HG02884 (cell line): ENCODE measurements around the gene KLHDC1.
"Not testable (repeated sequence)": the region's sequence is repeated elsewhere in the genome, so short reads cannot be mapped to it uniquely, and the experiment has no call there.

Experiments
- ATAC-seq: cut with Tn5 transposase; IDR thresholded peaks from one replicate; pipeline ENCODE4 v1.9.1; 2021; ENCODE audit warnings: mild to moderate bottlenecking, moderate library complexity; ENCODE audit not compliant: unreplicated experiment

KLHDC1 gene

DNA sequence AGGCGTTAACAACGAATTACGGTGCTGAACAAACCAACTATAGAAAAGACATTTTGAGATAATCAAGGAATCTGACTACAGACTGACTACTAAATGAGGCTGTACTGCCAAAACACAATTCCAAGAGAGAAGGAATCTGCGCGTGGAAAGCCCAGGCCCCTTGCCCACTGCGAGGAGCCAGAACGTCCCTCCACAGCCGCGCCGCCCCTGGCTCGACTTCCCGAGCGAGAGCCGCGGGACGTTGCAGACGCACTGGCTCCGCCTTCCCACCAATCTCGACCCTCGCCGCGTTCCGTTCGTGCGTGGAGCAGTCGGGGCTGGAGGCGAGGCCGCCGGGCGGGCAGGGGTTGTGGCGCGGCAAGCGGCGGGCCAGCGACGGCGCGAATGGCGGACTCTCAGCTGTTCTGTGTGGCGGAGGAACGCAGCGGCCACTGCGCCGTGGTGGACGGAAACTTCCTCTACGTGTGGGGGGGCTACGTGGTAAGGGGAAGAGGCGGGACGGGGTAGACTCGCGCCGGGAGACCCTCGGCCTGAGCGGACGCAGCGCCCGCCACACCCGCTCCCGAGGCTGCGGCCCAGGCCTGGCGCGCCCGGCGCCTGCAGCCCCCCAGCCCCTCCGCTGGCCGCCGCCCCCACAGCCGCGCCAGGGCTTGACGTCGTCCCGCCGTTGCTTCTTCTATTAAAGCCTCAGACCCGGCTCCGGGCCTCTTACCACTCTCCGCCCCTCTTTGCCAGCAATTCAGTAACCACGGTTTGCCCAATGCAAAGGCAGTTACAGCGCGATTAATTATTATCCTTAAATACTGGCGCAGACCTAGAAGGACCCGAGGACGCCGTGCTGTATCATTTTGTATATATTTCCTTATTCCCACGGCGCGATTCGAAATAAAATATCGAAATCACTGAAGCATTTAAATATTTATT lies at the start of gene KLHDC1:
Gene KLHDC1, plus strand, starts transcription at position 310 of the 924 bp plus-strand sequence. Its CDS starts 75 bp downstream, at position 385.
- peak; percentile 50 for ATAC-seq

DNA sequence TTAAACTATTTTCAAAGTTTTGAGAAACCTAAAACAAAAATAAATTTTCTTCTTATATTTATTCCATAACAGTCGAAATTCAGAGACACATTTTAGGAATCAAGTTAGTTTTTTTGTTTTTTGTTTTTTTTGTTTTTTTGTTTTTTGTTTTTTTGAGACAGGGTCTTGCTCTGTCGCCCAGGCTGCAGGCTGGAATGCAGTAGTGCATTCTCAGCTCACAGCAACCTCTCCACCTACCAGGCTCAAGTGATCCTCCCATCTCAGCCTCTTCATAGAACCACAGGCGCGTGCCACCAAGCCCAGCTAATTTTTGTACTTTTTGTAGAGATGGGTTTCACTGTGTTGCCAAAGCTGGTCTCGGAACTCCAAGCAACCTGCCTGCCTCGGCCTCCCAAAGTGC lies 39.4 kb upstream of the KLHDC1 start:
- ATAC-seq, result no peak

GRCh38 chr14:49654511-49654910 lies 38.4 kb upstream of the KLHDC1 start:
- ATAC-seq, result no peak

- ATAC-seq, result not testable (repeated sequence)
Measured at GRCh38 chr14:49657500-49657899, 35.4 kb upstream of the KLHDC1 start.

GRCh38 chr14:49659526-49660455 lies 33.1 kb upstream of the KLHDC1 start:
- ATAC-seq, result no peak

DNA sequence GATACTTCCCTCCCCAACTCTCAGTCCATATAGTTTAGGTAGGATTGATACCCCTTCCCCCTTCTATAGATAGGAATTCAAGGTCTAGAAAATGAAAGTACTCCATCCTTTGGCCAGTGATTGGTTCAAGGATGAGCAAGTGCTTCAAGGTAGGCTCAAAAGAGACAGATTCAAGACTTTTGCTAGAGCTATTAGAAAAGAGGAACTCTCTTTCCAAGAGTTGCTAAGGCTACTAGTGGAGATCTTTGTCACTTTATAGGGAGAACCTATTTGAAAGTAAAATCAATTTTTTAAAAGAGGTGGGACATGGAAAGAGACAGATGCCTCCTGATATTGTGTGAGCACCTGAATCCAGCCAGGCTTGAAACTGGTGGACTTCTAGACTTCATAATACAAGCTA lies 22.4 kb upstream of the KLHDC1 start:
- no peak for ATAC-seq

- no peak for ATAC-seq
Measured at GRCh38 chr14:49673586-49673985, 19.3 kb upstream of the KLHDC1 start.

DNA sequence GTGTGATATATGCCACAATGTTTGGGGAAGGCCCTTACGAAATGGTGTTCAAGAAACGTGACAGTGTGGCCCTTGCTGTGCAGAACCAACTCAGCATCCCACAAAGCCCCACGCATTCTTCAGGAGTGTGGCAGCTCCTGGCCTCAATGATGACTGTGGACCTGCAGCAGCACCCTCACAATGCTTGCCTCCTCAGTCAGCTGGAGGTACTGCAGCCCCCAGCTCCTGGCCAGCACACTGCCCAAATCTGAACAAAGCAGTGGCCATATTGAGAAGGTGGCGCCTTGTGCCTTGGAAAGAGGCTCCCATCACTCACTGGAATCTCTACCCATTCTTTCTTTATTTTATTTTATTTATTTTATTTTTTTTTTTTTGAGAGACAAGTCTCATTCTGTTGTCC lies 15.3 kb upstream of the KLHDC1 start:
- no peak for ATAC-seq

DNA sequence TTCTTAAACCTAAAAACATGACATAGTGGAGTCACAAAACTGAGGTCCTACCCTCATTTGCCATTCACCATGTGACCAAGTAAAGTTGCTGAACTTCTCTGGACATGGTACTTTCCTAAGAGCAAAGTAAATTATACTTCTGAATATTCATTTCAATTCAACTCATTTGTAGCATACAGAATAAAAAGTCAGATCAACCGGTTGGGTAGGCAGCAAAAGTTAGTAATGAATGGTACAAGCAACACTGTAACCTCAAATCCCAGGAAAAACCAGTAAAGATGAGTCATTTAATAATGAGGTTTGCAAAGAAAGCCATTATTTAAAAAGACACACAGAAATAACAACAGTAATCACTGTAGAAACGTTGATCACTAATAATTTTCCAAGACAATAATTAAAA lies 13.6 kb upstream of the KLHDC1 start:
- no peak for ATAC-seq

GRCh38 chr14:49686425-49686824 lies 6.5 kb upstream of the KLHDC1 start:
- no peak for ATAC-seq

GRCh38 chr14:49687942-49688700 lies 4.8 kb upstream of the KLHDC1 start, which contains the start of gene POLE2:
POLE2 (minus strand) TSS chr14:49688214; CDS start chr14:49688203, 11 bp downstream.
- ATAC-seq, result peak; percentile 76

DNA sequence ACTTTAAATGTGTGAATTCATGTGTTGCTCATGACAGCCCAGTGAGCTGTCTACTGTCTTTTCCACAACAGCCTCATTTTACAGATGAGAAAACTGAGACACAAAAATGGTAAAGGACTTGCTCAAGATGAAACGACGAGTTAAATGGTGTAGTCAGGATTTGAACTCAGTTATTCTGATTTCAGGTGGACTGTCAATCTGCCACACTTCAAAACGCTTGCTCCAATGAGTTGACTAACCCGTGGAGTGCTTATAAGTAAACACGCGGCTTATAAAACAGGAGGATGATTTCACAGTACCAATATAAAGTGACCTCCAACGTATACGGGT lies 4.3 kb upstream of the KLHDC1 start:
- no peak for ATAC-seq

DNA sequence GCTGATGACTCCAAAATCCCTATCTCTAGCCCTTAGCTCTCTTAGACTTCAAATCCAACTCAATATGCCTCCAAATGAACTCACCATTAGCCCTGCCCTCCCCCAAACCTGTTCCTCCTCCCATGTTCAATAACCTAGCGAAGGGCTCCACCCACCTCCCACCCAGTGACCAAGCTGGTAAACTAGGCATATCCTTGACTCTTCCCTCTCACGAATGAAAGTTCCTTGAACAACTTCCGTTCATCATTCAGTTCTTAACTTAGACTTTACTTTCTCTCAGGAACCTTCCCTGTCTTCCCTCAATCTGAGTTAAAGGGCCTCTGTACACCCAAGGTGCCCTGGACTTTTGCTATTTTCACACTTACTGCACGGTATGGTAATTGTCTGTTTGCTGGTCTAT lies 1.9 kb upstream of the KLHDC1 start:
- ATAC-seq, result no peak

- no peak for ATAC-seq
Measured at GRCh38 chr14:49692193-49692757, 645 bp upstream of the KLHDC1 start.

DNA sequence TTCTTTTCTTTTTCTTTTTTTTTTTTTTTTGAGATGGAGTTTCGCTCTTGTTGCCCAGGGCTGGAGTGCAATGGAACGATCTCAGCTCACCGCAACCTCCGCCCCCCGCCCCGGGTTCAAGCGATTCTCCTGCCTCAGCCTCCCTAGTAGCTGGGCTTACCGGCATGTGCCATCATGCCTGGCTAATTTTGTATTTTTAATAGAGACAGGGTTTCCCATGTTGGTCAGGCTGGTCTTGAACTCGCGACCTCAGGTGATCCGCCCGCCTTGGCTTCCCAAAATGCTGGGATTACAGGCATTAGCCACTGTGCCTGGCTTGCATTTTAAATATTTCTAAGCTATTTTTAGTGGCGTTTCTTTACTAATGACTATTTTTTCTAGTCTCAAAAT lies 810 bp downstream of the KLHDC1 start:
- not testable (repeated sequence) for ATAC-seq

DNA sequence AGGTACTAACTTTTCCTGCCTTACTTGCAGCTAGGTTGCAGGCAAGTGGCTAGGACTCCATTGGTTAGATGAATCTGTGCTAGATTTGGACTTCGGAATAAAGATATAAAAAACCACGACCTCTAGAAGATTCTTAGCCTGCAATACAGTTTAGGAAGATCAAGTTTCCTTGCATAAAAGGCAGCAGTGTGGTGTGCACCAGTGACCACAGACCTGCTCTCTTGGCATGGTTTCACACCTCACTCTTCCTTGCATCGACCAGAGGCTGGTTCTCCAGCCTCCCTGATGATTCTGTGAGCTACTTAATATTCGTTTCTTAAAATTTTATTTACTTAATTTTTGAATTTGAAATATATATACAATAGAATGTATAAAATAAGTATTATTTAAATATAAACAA lies 9.8 kb downstream of the KLHDC1 start:
- ATAC-seq, result no peak

DNA sequence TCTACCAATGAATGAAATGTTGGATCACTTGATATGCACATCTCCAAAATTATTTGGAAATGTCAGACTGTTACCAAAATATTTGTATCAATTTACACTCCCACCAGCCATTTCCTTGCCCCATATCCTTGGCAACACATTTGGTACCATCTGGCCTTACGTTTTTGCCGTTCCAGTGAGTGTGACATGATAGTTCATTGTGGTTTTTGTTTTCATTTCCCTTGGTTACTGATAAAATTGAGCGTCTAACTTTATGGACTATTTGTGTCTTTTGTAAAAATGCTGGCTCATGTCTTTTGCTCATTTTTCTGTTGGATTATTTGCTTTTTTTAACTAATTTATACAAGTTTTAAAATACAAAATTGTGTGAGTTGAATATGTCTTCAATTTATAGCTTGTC lies 11.0 kb downstream of the KLHDC1 start:
- no peak for ATAC-seq

GRCh38 chr14:49704471-49704870 lies 11.6 kb downstream of the KLHDC1 start:
- ATAC-seq, result not testable (repeated sequence)

DNA sequence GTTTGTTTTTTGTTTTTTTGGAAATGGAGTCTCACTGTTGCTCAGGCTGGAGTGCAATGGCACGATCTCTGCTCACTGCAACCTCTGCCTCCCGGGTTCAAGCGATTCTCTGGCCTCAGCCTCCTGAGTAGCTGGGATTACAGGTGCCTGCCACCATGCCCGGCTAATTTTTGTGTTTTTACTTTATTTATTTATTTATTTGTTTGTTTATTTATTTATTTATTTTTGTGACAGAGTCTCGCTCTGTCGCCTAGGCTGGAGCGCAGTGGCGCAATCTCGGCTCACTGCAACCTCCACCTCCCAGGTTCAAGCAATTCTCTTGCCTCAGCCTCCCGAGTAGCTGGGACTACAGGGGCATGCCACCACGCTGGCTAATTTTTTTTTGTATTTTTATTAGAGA lies 18.1 kb downstream of the KLHDC1 start:
- not testable (repeated sequence) for ATAC-seq

DNA sequence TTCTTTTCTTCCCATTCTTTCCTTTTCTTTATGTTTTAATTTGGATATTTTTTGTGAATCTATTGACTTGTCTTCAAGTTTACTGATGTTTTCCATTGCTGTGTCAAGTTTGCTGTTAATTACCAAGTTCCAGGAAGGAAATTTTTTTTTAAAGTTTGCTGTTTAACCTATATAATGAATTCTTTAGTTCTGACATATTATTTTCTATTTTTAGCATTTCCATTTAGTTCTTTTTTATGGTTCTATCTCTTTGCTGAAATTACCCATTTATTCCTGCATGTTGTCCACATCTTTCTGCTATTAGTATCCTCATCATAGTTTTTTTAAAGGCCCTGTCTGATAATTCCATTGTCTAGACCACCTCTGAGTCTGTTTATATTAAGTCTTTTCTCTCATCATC lies 27.8 kb downstream of the KLHDC1 start:
- no peak for ATAC-seq
